GM12864 (cell line): Measurements from ENCODE around the gene LTA4H.

Experiments used
- DNase-seq: peaks from one replicate; pipeline ENCODE4 v3.0.0-alpha.2; 2011; ENCODE audit warnings: low read depth
- H3K4me3 ChIP-seq: 2 replicates; pipeline ENCODE4 v1.5.1; 2011; ENCODE audit warnings: mild to moderate bottlenecking, low read depth, low read length, control low read depth
- CTCF ChIP-seq: IDR thresholded peaks from 2 replicates; pipeline ENCODE4 v1.5.1; 2011; ENCODE audit warnings: low read depth, mild to moderate bottlenecking, moderate library complexity, low read length, control low read depth, inconsistent platforms; ENCODE audit errors: missing control alignments

LTA4H gene

GRCh38 chr12:95967301-95967700 lies 68.1 kb downstream of the LTA4H start:
- TF ChIP-seq CTCF, result no peak
- no peak overlapping the region for H3K4me3 ChIP-seq
- DNase-seq, result no peak

GRCh38 chr12:95966287-95966870 lies 69.0 kb downstream of the LTA4H start:
- TF ChIP-seq CTCF, result no peak
- no peak overlapping the region for H3K4me3 ChIP-seq
- DNase-seq, result no peak

- peak; percentile 40 for TF ChIP-seq CTCF
- DNase-seq, result no peak
These were observed 72.3 kb downstream of the LTA4H start for GRCh38 chr12:95963096-95963495.

GRCh38 chr12:95962222-95962621 lies 73.2 kb downstream of the LTA4H start:
- H3K4me3 ChIP-seq, result no peak overlapping the region
- TF ChIP-seq CTCF, result no peak
- DNase-seq, result no peak

More at GRCh38 chr12:95963096-95963495, 72.3 kb downstream of the LTA4H start:
- no peak overlapping the region for H3K4me3 ChIP-seq

GRCh38 chr12:95960241-95960640 lies 75.1 kb downstream of the LTA4H start:
- H3K4me3 ChIP-seq, result no peak overlapping the region
- DNase-seq, result no peak
- TF ChIP-seq CTCF, result no peak

GRCh38 chr12:95959107-95959506 lies 76.3 kb downstream of the LTA4H start:
- TF ChIP-seq CTCF, result no peak
- DNase-seq, result no peak

GRCh38 chr12:95956557-95957145 lies 78.7 kb downstream of the LTA4H start:
- no peak for TF ChIP-seq CTCF
- no peak overlapping the region for H3K4me3 ChIP-seq

More at GRCh38 chr12:95959107-95959506, 76.3 kb downstream of the LTA4H start:
- H3K4me3 ChIP-seq, result no peak overlapping the region

More at GRCh38 chr12:95956557-95957145, 78.7 kb downstream of the LTA4H start:
- no peak for DNase-seq
